Pulmonary artery endothelial cell (primary cell): Measurements from ENCODE around the gene FGGY. TPM values are rescaled to one million over a fixed set of nuclear protein-coding genes. Genes with fewer than 3 reads are reported as not detected.
"Not testable (repeated sequence)": the region's sequence is repeated elsewhere in the genome, so short reads cannot be mapped to it uniquely, and the experiment has no call there.

ENCODE experiments used
- DNase-seq: peaks from one replicate; pipeline ENCODE4 v3.0.0-alpha.2; 2011; ENCODE audit warnings: low read depth, low spot score
- total RNA-seq: library from RNA; depleted of rRNA; stranded (reverse); fragments of >200 nt; gene quantifications from 2 replicates; pipeline ENCODE4 v1.2.3, GENCODE V29; 2014

Gene FGGY
- total RNA-seq, 1 donor from 2014 or later: 9.3 TPM

DNA sequence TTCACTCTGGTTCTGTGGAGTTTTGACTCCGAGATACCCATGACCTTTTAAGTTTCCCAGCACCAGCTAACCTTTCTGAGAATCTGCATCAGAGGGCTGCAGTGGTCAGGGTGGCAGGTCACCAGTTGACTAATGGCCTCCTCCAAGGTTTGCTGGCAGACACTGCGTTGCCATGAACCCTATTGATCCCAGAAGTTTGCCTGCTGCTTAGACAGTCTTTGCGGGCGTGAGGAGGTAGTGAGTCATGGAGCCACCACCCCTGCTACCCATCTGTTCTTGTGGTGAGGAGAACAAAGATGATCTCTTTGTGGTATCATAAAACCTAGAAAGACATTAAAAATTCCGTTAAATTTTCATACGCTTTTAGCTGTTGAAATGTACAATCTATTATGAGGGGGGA is 180.4 kb downstream of the FGGY start:
- DNase-seq: no peak

DNA sequence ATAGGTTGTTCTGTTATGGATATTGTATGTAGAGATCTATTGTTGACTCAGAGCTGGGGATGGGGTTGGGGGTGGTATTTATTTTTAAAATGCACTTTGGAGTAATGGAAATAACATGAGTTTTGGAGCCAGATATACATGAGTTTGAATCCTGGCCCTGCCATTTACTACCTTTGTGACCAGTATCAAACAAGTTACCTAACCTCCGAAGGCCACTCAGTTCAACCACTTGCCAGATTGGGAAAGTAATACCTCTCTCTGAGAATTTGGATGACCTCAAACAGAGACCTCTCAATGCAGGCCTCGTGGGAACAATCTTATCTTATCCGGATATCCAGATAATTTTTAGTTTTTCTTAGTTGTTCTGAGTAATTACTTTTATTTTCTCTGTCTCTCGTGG is 181.0 kb downstream of the FGGY start:
- no peak for DNase-seq

DNA sequence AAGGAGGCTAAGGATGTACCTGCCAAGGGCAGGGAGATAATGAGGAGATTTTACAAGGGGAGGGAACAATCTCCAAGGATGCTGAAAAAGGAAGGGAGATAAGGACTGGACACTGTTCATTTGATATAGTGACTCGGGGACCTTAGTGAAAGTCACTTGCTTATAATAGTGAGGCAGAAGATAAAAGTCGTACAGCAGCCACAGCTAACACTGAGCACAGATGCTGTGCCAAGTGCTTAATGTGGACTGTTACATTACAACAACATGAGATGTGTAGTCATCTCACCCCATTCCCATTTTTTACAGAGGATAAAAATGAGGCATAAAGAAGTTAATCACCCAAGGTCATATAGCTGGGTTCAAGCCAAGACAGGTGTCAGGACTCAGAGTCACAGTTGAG is 181.9 kb downstream of the FGGY start:
- DNase-seq: no peak

DNA sequence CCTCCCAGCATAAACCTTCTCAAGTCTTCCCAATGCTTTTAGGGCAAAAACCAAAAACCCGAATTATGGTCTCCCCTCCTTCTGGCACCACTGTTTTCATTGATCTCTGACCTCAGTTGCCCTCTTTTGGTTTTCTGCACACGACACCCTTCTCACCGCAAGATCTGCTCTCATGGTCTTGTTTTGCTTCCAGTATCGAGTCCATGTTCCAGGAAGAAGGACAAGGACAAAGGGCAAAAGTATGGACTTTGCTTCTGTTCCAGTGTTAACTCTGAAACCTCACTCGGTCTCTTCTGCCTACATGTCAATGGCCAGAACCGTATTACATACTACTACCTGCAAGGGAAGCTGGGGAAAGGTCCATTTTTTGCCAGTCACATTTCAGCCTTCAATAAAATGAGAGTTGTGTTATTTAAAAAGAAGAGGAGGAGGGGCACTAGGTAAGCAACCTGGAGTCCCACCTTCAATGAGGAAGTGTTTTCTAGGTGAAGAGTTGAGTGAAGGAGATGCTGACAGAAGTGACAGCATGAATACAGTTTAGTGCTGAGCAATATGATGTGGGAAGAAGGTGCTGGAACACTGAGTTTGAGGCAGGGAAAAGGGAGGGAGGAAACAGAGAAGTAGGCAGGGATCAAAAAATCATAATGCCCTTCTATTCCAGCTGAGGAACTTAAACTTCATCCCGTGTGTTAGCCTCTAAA is 183.4 kb downstream of the FGGY start:
- no peak for DNase-seq

DNA sequence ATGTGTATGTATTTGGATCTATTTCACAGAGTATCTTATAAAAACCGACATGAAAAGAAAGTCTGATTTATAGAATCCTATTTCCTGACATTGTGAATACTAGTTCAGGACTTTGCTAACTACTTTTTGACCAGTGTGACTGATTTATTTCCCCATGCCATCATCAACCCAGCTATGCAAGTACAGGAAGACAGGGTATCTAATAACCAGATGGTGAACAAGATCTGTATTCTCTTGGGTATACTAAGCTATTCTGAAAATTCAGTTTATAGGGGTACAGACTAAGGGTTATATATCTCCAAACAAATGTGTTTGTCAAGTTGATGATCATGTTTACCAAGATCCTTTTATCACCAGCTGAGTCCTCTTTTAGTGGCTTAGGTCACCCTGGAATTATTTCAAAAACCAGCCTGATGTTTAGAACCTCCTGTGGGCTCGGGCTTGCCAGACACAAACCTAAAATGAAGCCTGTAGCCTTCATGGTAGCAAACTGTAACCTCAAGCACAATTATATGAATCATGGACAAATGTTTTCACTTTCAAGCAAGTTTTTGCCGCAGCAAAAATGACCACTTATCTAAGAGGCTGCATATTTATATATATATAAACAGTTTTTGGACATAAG is 185.1 kb downstream of the FGGY start:
- no peak for DNase-seq

DNA sequence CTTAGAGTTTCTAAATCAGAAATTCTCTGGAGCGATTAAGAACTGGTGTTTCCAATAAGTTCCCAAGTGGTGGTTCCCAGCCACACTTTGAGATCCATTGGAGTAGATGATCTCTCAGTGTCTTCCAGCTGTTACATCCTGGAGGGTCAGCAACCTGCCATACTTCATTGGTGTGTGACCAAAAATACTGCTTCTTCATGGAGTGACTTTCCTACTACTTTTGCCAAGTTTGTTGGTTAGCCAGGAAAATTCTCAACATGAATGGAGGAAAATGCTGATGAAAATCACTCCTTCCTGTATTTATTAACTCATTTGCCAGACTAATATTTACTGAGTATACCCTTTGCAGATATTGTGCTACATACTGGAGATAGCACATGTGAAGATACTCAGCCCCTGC is 186.1 kb downstream of the FGGY start:
- no peak for DNase-seq

DNA sequence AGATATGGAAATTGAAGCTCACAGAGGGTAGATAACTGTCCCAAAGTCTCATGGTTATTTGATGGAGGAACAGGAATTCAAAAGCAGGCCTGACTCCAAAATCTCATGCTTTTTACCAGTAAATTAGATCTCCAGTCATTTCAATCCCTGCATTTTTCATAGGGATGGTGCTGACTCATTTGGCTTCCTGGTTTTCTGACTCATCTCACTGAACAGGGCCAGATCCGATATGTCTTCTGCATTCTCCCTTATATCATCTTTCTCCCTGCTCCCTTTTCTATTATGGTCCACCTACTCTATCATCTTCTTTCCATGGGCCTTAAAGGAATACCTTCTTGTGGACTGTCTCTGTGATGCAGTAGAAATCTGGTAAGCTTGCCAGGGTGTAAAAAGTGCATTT is 187.2 kb downstream of the FGGY start:
- peak; percentile 37 for DNase-seq

DNA sequence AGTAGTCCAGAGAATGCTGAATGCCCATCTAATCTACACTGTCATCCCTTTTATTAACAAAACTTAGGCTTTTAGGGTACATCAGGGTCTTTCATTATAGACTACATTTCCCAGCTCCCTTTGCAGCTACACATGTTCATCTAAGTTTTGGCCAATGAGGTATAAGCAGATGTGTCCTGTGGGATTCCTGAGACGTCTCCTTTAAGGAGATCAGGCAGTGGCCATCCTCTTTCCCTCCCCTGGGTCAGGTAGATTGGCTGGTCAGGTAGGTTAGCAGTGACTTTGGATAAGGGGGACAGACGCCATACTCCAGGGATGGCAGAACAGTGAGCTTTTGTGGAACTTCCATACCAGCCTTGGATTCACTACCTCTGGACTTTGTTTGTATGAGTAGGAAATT is 188.3 kb downstream of the FGGY start:
- DNase-seq: no peak

DNA sequence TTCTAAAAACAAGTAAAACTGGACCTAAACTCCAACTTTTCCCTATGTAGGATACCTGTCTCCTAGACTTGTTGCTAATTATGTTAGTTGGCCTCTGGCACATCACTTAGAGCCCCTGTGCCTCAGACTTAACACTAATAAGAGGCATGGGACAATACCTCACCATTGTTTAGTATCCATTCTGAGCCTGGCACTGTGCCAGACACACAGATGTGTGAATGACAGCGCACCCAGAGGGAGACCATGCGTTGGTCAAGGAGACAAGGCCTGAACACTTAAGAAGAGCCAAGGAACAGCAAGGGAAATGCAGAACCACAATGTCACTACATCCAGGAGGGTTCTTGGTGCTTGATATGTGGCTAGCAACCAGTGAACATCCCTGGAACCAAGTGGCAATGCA is 189.1 kb downstream of the FGGY start:
- no peak for DNase-seq

DNA sequence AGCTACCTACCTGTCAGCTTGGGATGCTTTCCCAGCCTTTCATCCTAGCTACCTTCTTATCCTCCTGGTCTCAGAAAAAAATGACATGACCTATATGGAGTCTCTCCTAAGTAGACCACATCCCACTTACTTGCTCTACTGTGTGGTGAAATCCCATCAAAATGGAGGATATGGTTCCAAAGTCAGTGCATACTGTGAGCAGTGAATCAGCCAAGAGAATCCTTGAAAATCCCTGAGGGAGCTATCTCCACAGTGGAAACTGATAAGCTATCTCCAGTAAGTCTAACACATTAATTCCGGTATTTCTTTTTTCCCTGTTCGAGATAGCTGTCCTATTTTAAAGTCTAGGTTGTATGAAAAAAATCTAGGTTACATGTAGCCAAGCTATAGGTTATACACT is 189.7 kb downstream of the FGGY start:
- DNase-seq: no peak

DNA sequence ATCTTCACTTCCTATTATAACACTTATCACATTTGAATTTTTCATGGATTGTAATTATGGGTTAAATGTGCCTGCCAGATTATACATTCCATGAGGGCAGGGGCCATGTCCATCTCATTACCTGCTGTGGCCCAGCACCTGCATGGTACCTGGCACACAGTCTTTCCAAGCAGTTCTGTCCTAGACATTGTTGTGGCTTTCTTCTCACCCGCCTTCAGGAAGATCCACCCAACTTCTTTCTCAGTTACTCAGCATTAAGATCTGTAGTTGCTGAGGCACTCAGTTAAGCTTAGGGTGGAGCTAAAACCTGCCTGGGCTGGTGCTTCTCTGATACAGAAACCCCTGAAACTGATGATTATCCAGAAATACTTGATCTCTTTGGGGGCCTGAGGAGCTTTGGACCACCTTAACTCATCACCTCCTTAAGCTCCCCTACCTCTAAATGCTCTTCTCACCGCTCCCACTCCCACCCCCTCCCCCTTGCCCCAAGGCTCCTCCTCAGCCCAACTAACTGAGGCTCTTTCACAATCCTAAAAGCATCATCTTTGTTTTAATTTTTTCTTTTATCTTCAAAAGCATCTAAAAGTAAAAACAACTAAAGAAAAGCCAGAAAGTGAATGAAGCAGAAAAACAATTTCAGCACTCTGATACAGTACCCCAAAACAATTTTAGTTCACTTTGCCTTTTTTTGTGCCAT is 190.6 kb downstream of the FGGY start:
- DNase-seq: no peak

DNA sequence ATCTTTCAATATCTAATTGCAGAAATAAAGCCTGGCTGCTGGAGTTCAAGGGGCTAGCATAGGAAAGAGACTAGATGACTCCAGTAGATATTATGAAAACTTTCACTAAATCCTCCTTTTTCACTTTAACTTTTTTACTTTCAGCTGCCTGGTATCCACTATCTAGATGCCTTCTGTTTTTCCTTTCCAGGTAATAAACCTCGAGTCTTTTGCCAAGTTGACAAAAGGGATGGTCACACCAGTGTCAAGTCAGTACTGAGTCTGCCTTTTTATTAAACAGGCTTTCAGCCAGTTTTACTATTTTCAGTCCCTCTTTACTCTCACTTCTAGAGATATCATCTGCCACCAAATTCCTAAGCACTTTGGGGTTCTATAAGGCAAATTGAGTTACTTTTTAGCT is 195.6 kb downstream of the FGGY start:
- no peak for DNase-seq

DNA sequence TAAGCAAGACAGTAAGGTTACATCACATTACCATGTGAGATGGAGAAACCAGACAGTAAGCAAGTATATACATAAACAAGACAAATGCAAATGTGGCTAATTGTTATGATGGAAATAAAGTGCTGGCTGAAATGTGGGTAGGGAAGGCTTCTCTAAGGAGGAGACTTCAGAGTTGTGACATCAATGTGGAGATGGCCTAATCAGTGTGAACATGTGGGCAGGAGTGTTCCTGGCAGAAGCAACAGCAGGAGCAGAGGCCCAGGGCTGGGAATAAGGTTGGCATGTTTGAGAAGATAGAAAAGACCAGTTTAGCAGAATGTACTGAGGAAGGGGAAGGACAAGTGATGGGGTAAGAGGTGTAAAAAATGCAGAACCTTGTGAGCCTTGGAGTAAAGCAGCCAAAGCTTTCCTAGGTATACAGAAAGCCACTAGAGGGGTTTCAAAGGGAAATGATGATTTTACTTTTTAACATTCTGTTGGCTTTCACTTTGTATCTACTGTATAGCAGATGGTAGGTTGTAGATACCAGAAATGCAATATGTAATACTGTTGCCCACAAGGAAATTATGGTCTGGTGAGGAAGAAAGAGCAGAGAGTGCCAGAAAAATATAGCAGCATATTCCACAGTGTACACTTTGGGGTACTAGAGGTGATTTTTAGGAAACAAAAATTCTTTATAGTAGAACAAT is 197.4 kb downstream of the FGGY start:
- no peak for DNase-seq

DNA sequence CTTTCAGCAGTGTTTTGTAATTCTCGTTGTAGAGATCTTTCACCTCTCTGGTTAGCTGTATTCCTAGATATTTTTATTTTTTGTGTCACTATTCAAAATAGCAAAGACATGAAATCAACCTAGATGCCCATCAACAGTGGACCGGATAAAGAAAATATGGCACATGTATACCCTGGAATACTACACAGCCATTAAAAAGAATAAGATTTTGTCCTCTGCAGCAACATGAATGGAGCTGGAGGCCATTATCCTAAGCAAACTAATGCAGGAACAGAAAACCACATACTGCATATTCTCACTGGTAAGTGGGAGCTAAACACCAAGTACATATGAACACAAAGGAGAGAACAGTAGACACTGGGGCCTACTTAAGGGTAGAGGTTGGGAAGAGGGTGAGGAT is 199.3 kb downstream of the FGGY start:
- not testable (repeated sequence) for DNase-seq

DNA sequence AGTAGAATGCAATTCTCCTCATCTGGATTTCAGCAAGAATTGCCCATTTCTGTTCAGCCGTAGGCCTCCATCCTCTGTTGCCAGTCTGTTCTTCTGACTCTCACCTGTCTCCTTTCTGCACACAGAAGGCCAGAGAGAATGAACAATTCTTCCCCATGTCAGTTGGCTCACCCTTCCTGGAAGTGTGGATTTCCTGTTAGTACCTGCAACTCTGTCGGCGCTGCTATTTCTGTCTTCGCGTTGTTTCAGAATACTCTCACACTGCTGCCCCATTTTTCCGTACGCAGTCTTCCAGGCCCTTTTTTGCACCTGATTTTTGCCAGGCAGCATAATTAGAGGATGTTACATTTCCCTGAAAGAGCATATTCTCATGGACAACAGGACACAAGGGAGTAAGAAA is 200.7 kb downstream of the FGGY start:
- DNase-seq: no peak

DNA sequence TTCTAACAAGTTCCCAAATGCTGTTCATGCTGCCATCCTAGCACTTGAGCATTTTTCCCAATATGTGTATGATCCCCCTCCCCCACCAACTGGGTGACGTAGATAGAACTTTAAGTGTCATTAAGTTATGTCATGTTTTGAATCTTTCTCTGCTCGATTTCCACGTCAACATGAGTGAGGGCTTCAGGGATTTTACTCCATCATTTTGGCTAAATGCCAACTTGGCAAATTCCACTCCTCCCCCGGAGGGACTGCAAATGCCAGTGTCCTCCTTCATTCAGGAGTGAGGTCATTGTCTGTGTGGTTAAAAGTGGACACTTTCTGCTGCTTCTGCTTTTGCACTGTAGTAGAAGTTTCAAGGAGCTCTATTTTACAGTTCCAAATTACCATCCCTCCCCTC is 201.7 kb downstream of the FGGY start:
- DNase-seq: no peak

DNA sequence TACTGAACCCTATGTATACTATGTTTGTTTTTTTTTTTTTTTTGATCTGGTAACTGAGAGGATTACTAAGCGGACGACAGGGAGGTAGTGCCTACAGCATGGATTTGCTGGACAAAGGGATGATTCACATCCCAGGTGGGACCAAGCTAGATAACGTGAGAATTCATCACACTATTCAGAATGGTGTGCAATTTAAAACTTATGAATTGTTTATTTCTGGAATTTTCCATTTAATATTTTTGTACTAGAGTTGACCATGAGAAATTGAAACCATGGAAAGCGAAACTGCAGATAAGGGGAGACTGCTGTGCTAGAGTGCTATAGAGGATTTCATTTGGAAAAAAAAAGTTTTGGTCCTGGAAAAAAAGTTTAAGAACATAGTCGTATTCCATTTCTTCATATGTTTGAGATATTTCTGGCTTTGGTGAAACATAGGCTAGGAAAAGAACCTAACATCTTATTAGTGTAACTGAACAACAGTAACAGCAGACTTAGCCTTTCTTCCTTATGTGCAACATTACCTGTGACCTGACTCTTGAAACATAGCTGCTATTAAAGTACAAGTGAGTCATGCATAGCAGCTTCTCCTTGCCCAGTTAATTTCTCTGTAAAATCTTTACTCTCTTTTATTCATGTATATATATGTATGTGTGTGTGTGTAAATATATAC is 202.5 kb downstream of the FGGY start:
- DNase-seq: no peak

DNA sequence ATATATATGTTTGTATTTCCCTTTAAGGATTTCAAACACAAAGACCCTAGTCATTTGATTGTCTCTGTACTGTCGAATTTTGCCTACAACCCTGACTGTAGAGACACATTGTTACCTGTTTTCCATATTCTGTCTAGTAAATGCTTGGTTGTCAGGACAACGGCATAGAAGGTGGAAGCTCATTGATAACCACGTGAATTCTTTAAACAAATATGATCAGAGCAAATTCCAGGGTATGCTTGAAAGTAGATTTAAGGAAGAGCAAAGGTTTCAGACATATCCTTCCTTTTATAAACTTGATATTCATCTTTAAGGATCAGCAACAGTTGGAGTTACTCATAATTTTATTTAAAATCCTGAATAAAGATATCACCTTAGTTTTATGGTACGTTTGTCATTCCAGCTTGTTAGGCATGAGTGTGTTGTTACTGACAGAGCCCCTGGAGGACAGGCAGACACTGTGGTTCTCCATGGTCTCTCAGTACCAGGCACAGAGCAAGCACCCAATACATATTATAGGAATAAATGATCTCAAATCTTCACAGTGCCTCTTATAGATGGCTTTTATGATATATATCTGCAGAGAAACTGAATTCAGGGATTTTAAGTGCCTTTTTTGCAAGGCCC is 203.2 kb downstream of the FGGY start:
- no peak for DNase-seq

DNA sequence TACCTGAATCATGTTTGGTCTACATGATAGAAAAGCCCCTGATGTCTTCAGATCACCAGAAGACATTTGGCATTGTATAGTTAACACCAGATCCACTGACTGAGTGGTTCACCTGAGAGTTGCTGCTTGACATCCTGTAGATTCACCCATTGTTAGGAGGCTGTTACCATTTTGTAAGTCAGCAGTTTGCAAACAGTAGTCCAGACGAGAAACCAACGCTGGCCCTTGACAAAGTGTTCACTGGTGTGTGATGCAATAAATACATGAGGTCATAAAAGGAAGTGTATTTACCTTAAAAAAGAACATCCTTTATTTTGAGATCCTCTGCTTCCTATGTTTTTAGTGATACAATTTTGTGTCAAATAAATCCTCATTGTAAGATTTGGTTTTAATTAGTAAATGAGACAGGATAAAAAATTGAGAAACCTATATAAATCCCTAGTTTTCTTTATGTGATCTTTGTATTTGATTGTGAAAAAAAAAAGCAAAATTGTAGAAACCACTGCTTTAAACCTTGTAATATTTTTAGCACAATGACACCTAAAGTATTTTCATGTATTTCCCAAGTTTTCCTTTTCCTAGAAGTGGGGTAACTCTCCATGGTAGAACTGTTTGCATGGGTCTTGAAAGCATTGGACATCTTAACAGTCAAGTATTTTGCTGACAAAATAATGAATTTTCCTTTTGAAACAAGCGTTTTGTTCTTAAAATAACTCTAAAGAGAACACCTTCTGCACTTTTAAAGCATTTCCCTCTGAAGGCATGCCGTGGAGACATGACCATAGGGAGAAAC is 204.3 kb downstream of the FGGY start:
- DNase-seq: no peak

DNA sequence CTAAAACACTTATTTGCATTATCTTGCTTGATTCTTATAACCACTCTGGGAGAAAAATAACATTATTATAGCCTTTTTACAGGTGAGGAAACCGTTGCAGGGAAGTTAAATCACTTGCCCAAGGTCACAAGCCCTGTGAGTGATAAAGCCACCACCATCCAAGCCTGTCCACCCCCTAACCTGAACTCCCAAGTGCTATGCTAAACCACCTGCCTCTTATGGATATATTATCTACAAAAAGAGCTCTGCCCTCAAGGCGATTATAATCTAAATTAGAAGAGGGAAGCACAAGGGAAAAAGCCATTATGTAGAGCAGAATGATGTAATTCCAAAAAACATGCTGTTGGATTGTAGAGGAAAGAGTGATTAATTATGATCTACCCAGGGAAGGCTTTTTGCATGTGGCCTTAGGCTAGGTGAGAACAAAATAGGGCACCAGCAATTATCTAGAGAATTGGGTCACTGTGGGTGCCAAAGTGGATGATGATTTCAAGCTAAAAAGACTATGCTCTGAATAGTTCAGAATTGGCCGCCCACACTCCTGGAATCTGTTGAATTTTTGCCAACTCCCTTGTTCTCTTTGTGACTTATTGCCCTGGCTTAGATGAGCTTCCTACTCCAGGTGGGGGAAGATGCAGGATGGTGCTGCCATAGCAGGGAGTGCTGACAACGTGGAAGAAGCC is 205.3 kb downstream of the FGGY start:
- DNase-seq: no peak
